ENCODE results near the gene MACO1. TPM values are rescaled to one million over a fixed set of nuclear protein-coding genes. Genes with fewer than 3 reads are reported as not detected.
"Not testable (repeated sequence)": the region's sequence is repeated elsewhere in the genome, so short reads cannot be mapped to it uniquely, and the experiment has no call there.

The MACO1 gene
- total RNA-seq, 1 experiment from 2014 or later = 18.5 TPM

GRCh38 chr1:25503551-25504426, 73.1 kb downstream of the MACO1 start:
- peak; percentile 46 for DNase-seq (ENCODE audit: low read depth, low spot score)
- in situ Hi-C loops (cut with HindIII; ENCODE audit: low pct_unique_long_range_greater_than_20kb, low sequenced_read_pairs) = no loop called here

GRCh38 chr1:25504706-25505595, 74.3 kb downstream of the MACO1 start:
- in situ Hi-C loops (cut with HindIII; ENCODE audit: low pct_unique_long_range_greater_than_20kb, low sequenced_read_pairs) = no loop called here
- DNase-seq (ENCODE audit: low read depth, low spot score) = no peak

GRCh38 chr1:25505656-25506385, 75.1 kb downstream of the MACO1 start:
- DNase-seq (ENCODE audit: low read depth, low spot score) = no peak

GRCh38 chr1:25506566-25507463, 76.1 kb downstream of the MACO1 start:
- in situ Hi-C loops (cut with HindIII; ENCODE audit: low pct_unique_long_range_greater_than_20kb, low sequenced_read_pairs); DNase-seq (ENCODE audit: low read depth, low spot score): not testable (repeated sequence)

More at GRCh38 chr1:25505656-25506385, 75.1 kb downstream of the MACO1 start:
- in situ Hi-C loops (cut with HindIII; ENCODE audit: low pct_unique_long_range_greater_than_20kb, low sequenced_read_pairs) = no loop called here

- DNase-seq (ENCODE audit: low read depth, low spot score) = no peak
- in situ Hi-C loops (cut with HindIII; ENCODE audit: low pct_unique_long_range_greater_than_20kb, low sequenced_read_pairs) = no loop called here
Observed at GRCh38 chr1:25513666-25514065, 83.0 kb downstream of the MACO1 start.

- no peak for DNase-seq (ENCODE audit: low read depth, low spot score)
- in situ Hi-C loops (cut with HindIII; ENCODE audit: low pct_unique_long_range_greater_than_20kb, low sequenced_read_pairs) = no loop called here
Observed at GRCh38 chr1:25515033-25515432, 84.3 kb downstream of the MACO1 start.

- in situ Hi-C loops (cut with HindIII; ENCODE audit: low pct_unique_long_range_greater_than_20kb, low sequenced_read_pairs) = no loop called here
- DNase-seq (ENCODE audit: low read depth, low spot score) = no peak
Observed at GRCh38 chr1:25516686-25517085, 86.0 kb downstream of the MACO1 start.

GRCh38 chr1:25517476-25518394, 87.0 kb downstream of the MACO1 start:
- in situ Hi-C loops (cut with HindIII; ENCODE audit: low pct_unique_long_range_greater_than_20kb, low sequenced_read_pairs) = no loop called here
- DNase-seq (ENCODE audit: low read depth, low spot score) = no peak

- no peak for DNase-seq (ENCODE audit: low read depth, low spot score)
- in situ Hi-C loops (cut with HindIII; ENCODE audit: low pct_unique_long_range_greater_than_20kb, low sequenced_read_pairs) = no loop called here
Observed at GRCh38 chr1:25519624-25520023, 88.9 kb downstream of the MACO1 start.

GRCh38 chr1:25520446-25521061, 89.9 kb downstream of the MACO1 start:
- in situ Hi-C loops (cut with HindIII; ENCODE audit: low pct_unique_long_range_greater_than_20kb, low sequenced_read_pairs) = no loop called here
- peak; percentile 63 for DNase-seq (ENCODE audit: low read depth, low spot score)

- in situ Hi-C loops (cut with HindIII; ENCODE audit: low pct_unique_long_range_greater_than_20kb, low sequenced_read_pairs) = no loop called here
Observed at GRCh38 chr1:25522031-25522655, 91.4 kb downstream of the MACO1 start.

GRCh38 chr1:25523542-25523941, 92.8 kb downstream of the MACO1 start:
- peak; percentile 54 for DNase-seq (ENCODE audit: low read depth, low spot score)
- in situ Hi-C loops (cut with HindIII; ENCODE audit: low pct_unique_long_range_greater_than_20kb, low sequenced_read_pairs) = no loop called here

More at GRCh38 chr1:25522031-25522655, 91.4 kb downstream of the MACO1 start:
- DNase-seq (ENCODE audit: low read depth, low spot score) = no peak

- no peak for DNase-seq (ENCODE audit: low read depth, low spot score)
- in situ Hi-C loops (cut with HindIII; ENCODE audit: low pct_unique_long_range_greater_than_20kb, low sequenced_read_pairs) = no loop called here
Observed at GRCh38 chr1:25524568-25525360, 94.1 kb downstream of the MACO1 start.

GRCh38 chr1:25525361-25525688, 94.6 kb downstream of the MACO1 start:
- no peak for DNase-seq (ENCODE audit: low read depth, low spot score)
- in situ Hi-C loops (cut with HindIII; ENCODE audit: low pct_unique_long_range_greater_than_20kb, low sequenced_read_pairs) = no loop called here

GRCh38 chr1:25526753-25527152, 96.1 kb downstream of the MACO1 start:
- in situ Hi-C loops (cut with HindIII; ENCODE audit: low pct_unique_long_range_greater_than_20kb, low sequenced_read_pairs) = no loop called here
- DNase-seq (ENCODE audit: low read depth, low spot score) = no peak
